ENCODE measurements around the gene UGT1A5. TPM values are rescaled to one million over a fixed set of nuclear protein-coding genes. Genes with fewer than 3 reads are reported as not detected.

UGT1A5 gene
- total and polyA plus RNA-seq, 2 of the 13 experiments (the other 11 are each of a cell fraction or from before 2014, with no cell fraction given): not detected

GRCh38 chr2:233688341-233688740, 24.4 kb upstream of the UGT1A5 start:
- intact Hi-C loops (cut with micrococcal nuclease; ENCODE audit: unreplicated experiment): no loop called here
- H3K9ac ChIP-seq (ENCODE audit: insufficient read depth, low read depth, low read length): no peak overlapping the region
- 0 out of 2 replicates have a peak, but pooled peaks have one; percentile 24 for TF ChIP-seq TFE3 (CRISPR knock-in tag; IDR thresholded peaks at IDR 0.05)
- peak in 1 of 2 experiments; percentile 14; a peak in 1 of 4 replicates for TF ChIP-seq EP300 (IDR thresholded peaks at IDR 0.05; ENCODE audit: low read depth in 2 of 2, low read length in 2 of 2)
- no peak for TF ChIP-seq EP300 (CRISPR knock-in tag; IDR thresholded peaks at IDR 0.05; ENCODE audit: borderline replicate concordance)
- TF ChIP-seq ZNF644 (CRISPR knock-in tag; IDR thresholded peaks at IDR 0.05; ENCODE audit: low read depth): 0 out of 2 replicates have a peak, but pooled peaks have one; percentile 7
- 0 out of 2 replicates have a peak, but pooled peaks have one; percentile 18 for TF ChIP-seq ARID5B (CRISPR knock-in tag; IDR thresholded peaks at IDR 0.05)
- no peak for TF ChIP-seq ZFX (CRISPR knock-in tag; IDR thresholded peaks at IDR 0.05; ENCODE audit: low read depth)
- no peak for TF ChIP-seq FOXA1 (IDR thresholded peaks at IDR 0.05)
- TF ChIP-seq FOXA1 (CRISPR knock-in tag; IDR thresholded peaks at IDR 0.05): peak; percentile 41; the same call in 1 of the 2 replicates
- TF ChIP-seq ZBTB33 (CRISPR knock-in tag; IDR thresholded peaks at IDR 0.05): peak; percentile 95
- no peak for TF ChIP-seq ZNF703 (CRISPR knock-in tag; IDR thresholded peaks at IDR 0.05; ENCODE audit: borderline replicate concordance)
- no peak for TF ChIP-seq TSC22D2 (CRISPR knock-in tag; IDR thresholded peaks at IDR 0.05; ENCODE audit: borderline replicate concordance)
- TF ChIP-seq PITX1 (CRISPR knock-in tag; IDR thresholded peaks at IDR 0.05): peak; percentile 79
- TF ChIP-seq ZNF317 (CRISPR knock-in tag; IDR thresholded peaks at IDR 0.05): no peak
- TF ChIP-seq GATAD2A (CRISPR knock-in tag; IDR thresholded peaks at IDR 0.05): peak; percentile 17; the same call in 1 of the 2 replicates
- TF ChIP-seq ZNF224 (CRISPR knock-in tag; IDR thresholded peaks at IDR 0.05): no peak
- no peak for TF ChIP-seq ZNF17 (CRISPR knock-in tag; IDR thresholded peaks at IDR 0.05)
- TF ChIP-seq FOSL2 (CRISPR knock-in tag; IDR thresholded peaks at IDR 0.05): peak; percentile 34; the same call in 1 of the 2 replicates
- no peak for TF ChIP-seq BRCA1 (CRISPR knock-in tag; IDR thresholded peaks at IDR 0.05)
- peak; percentile 45; the same call in 1 of the 2 replicates for TF ChIP-seq FOXA3 (CRISPR knock-in tag; IDR thresholded peaks at IDR 0.05)
- no peak for TF ChIP-seq FOXP1 (IDR thresholded peaks at IDR 0.05)
- TF ChIP-seq FOXP1 (CRISPR knock-in tag; IDR thresholded peaks at IDR 0.05): peak; percentile 39; the same call in 1 of the 2 replicates
- no peak for TF ChIP-seq KLF9 (CRISPR knock-in tag; IDR thresholded peaks at IDR 0.05; ENCODE audit: low read depth)

More at GRCh38 chr2:233688341-233688740, 24.4 kb upstream of the UGT1A5 start:
- POLR2A ChIA-PET: no interaction called here
- Histone ChIP-seq H3K4me2 (ENCODE audit: low read depth, low read length) (no peak overlapping the region), H3K4me1 (ENCODE audit: insufficient read depth, low read length) (no peaks in the 10 kb centered on the region), H2AFZ (ENCODE audit: low read length) (no peak overlapping the region), H3K9me3 (ENCODE audit: low read length) (no peaks in the 10 kb centered on the region), H3K4me3 (replicated peaks in 1 of 3; ENCODE audit: insufficient read depth in 1 of 3, low read depth in 2 of 3, low read length in 3 of 3) (no peak overlapping the region), H4K20me1 (ENCODE audit: insufficient read depth, low read length) (no peaks in the 10 kb centered on the region), H3K36me3 (replicated peaks in 1 of 2; ENCODE audit: control insufficient read depth in 1 of 2, insufficient read depth in 2 of 2, low read length in 2 of 2) (no peaks in the 10 kb centered on the region), H3K27me3 (ENCODE audit: control insufficient read depth in 1 of 2, insufficient read depth in 2 of 2, low read length in 2 of 2) (no peaks in the 10 kb centered on the region), H3K79me2 (ENCODE audit: insufficient read depth, low read length) (no peaks in the 10 kb centered on the region), H3K27ac (ENCODE audit: extremely low read length, insufficient read depth, low read length) (no peak overlapping the region)
- in situ Hi-C loops (cut with HindIII; ENCODE audit: extremely low pct_ligation_motif_present, low pct_unique_long_range_greater_than_20kb): no loop called here
- 36% methylated on average over 5 of the region's 5 CpGs for WGBS (ENCODE audit: low lambda C conversion rate)
- CTCF ChIA-PET (ENCODE audit: low intra/inter-chr PET ratio, low total read pairs): no interaction called here
- BruUV-seq (replicated peaks): no TSS peak
- ATAC-seq: no peak
- DNase-seq (ENCODE audit: low spot score): no peak
- FAIRE-seq: no peak

Measured in HepG2 (cell line).